ENCODE measurements around the gene PCBP1.
"Not testable (repeated sequence)": the region's sequence is repeated elsewhere in the genome, so short reads cannot be mapped to it uniquely, and the experiment has no call there.

Gene PCBP1

GRCh38 chr2:70095720-70096670 lies 8.7 kb downstream of the PCBP1 start:
- in situ Hi-C loops (cut with HindIII; ENCODE audit: low sequenced_read_pairs) = no loop called here

GRCh38 chr2:70098032-70098431 lies 10.8 kb downstream of the PCBP1 start:
- in situ Hi-C loops (cut with HindIII; ENCODE audit: low sequenced_read_pairs) = no loop called here

GRCh38 chr2:70099270-70099669 lies 12.0 kb downstream of the PCBP1 start:
- in situ Hi-C loops (cut with HindIII; ENCODE audit: low sequenced_read_pairs) = no loop called here

GRCh38 chr2:70101174-70101573 lies 13.9 kb downstream of the PCBP1 start:
- in situ Hi-C loops (cut with HindIII; ENCODE audit: low sequenced_read_pairs) = no loop called here

GRCh38 chr2:70101686-70102085 lies 14.4 kb downstream of the PCBP1 start:
- in situ Hi-C loops (cut with HindIII; ENCODE audit: low sequenced_read_pairs) = not testable (repeated sequence)

- in situ Hi-C loops (cut with HindIII; ENCODE audit: low sequenced_read_pairs) = not testable (repeated sequence)
Measured at GRCh38 chr2:70102323-70102905, 15.1 kb downstream of the PCBP1 start.

- in situ Hi-C loops (cut with HindIII; ENCODE audit: low sequenced_read_pairs) = no loop called here
Measured at GRCh38 chr2:70103531-70104061, 16.3 kb downstream of the PCBP1 start.

GRCh38 chr2:70104231-70105111 lies 17.2 kb downstream of the PCBP1 start:
- in situ Hi-C loops (cut with HindIII; ENCODE audit: low sequenced_read_pairs) = no loop called here

- in situ Hi-C loops (cut with HindIII; ENCODE audit: low sequenced_read_pairs) = not testable (repeated sequence)
Measured at GRCh38 chr2:70106138-70106537, 18.9 kb downstream of the PCBP1 start.

GRCh38 chr2:70110397-70110796 lies 23.1 kb downstream of the PCBP1 start:
- in situ Hi-C loops (cut with HindIII; ENCODE audit: low sequenced_read_pairs) = not testable (repeated sequence)

- in situ Hi-C loops (cut with HindIII; ENCODE audit: low sequenced_read_pairs) = no loop called here
Measured at GRCh38 chr2:70111752-70112591, 24.7 kb downstream of the PCBP1 start.

- in situ Hi-C loops (cut with HindIII; ENCODE audit: low sequenced_read_pairs) = no loop called here
Measured at GRCh38 chr2:70113359-70114070, 26.2 kb downstream of the PCBP1 start.

- in situ Hi-C loops (cut with HindIII; ENCODE audit: low sequenced_read_pairs) = no loop called here
Measured at GRCh38 chr2:70115646-70116442, 28.6 kb downstream of the PCBP1 start.

GRCh38 chr2:70116936-70117552 lies 29.8 kb downstream of the PCBP1 start:
- in situ Hi-C loops (cut with HindIII; ENCODE audit: low sequenced_read_pairs) = no loop called here

- in situ Hi-C loops (cut with HindIII; ENCODE audit: low sequenced_read_pairs) = no loop called here
Measured at GRCh38 chr2:70118798-70119454, 31.6 kb downstream of the PCBP1 start.

- in situ Hi-C loops (cut with HindIII; ENCODE audit: low sequenced_read_pairs) = no loop called here
Measured at GRCh38 chr2:70121627-70122372, 34.5 kb downstream of the PCBP1 start.

- in situ Hi-C loops (cut with HindIII; ENCODE audit: low sequenced_read_pairs) = no loop called here
Measured at GRCh38 chr2:70122470-70122869, 35.2 kb downstream of the PCBP1 start.

Measured in DLD1 (cell line).